IMR-90 (cell line): ENCODE results near the gene P2RX5. TPM values are rescaled to one million over a fixed set of nuclear protein-coding genes. Genes with fewer than 3 reads are reported as not detected.

Experiments
- ATAC-seq: fragments of 200-7000 bp; cut with Tn5 transposase; 2 replicates; pipeline ENCODE4 v1.9.1; 2020; ENCODE audit warnings: low read depth, mild to moderate bottlenecking, moderate library complexity
- BruUV-seq: library from RNA; stranded (reverse); fragments of 400-500 nt; replicated peaks from 2 replicates; lab custom pipeline; 2021; lab: Mats Ljungman, UMichigan
- CTCF ChIA-PET: fragments of 300-600 bp; formaldehyde crosslinking; extraction: SDS; loops from one replicate; lab custom pipeline; 2021; ENCODE audit warnings: antibody characterized with exemption; lab: Yijun Ruan, JAX
- POLR2A ChIA-PET: fragments of 300-600 bp; sonication (Branson Sonifier 250); formaldehyde crosslinking; loops from one replicate; lab custom pipeline; 2022; ENCODE audit warnings: antibody characterized with exemption; ENCODE audit not compliant: unreplicated experiment; lab: Charles Lee
- DNase-seq: peaks from one replicate; pipeline ENCODE4 v3.0.0; 2013
- H2AFZ ChIP-seq: replicated peaks from 2 replicates; pipeline ENCODE3; 2013; ENCODE audit warnings: low read length, mild to moderate bottlenecking; ENCODE audit not compliant: poor library complexity
- H2AK5ac ChIP-seq: 2 replicates; pipeline ENCODE4 v1.6.1; 2013; ENCODE audit warnings: low read depth, low read length, inconsistent platforms
- H2AK9ac ChIP-seq: replicated peaks from 2 replicates; pipeline ENCODE3; 2013; ENCODE audit warnings: mild to moderate bottlenecking, low read depth, low read length, moderate library complexity; ENCODE audit not compliant: poor library complexity
- H2BK120ac ChIP-seq: 2 replicates; pipeline ENCODE4 v1.6.1; 2013; ENCODE audit warnings: low read depth, low read length, inconsistent platforms
- H2BK15ac ChIP-seq: 3 replicates; pipeline ENCODE4 v1.6.1; 2013; ENCODE audit warnings: low read depth, low read length, inconsistent platforms
- H2BK20ac ChIP-seq: 2 replicates; pipeline ENCODE4 v1.6.1; 2013; ENCODE audit warnings: low read depth, mild to moderate bottlenecking, inconsistent platforms, low read length, moderate library complexity
- H2BK5ac ChIP-seq: 2 replicates; pipeline ENCODE4 v1.6.1; 2013; ENCODE audit warnings: mild to moderate bottlenecking, low read depth, low read length, inconsistent platforms; ENCODE audit not compliant: poor library complexity, severe bottlenecking
- H3K14ac ChIP-seq: replicated peaks from 2 replicates; pipeline ENCODE4 v1.6.1; 2013; ENCODE audit warnings: low read depth, low read length, inconsistent platforms
- H3K18ac ChIP-seq: 2 replicates; pipeline ENCODE4 v1.6.1; 2013; ENCODE audit warnings: low read depth, low read length, control low read depth
- H3K23ac ChIP-seq: 2 replicates; pipeline ENCODE4 v1.6.1; 2013; ENCODE audit warnings: low read depth, low read length, inconsistent platforms
- H3K27ac ChIP-seq: 2 replicates; pipeline ENCODE4 v1.5.1; 2013; ENCODE audit warnings: mild to moderate bottlenecking, control low read depth, low read length; ENCODE audit not compliant: insufficient read depth
- H3K27me3 ChIP-seq: 2 replicates; pipeline ENCODE4 v1.6.1; 2013; ENCODE audit warnings: low read length; ENCODE audit not compliant: control insufficient read depth, insufficient read depth
- H3K36me3 ChIP-seq: 2 replicates; pipeline ENCODE4 v1.6.1; 2013; ENCODE audit warnings: low read length, mixed read lengths; ENCODE audit not compliant: control insufficient read depth, insufficient read depth
- H3K4ac ChIP-seq: 2 replicates; pipeline ENCODE4 v1.6.1; 2013; ENCODE audit warnings: low read depth, low read length, inconsistent platforms
- H3K4me1 ChIP-seq: 2 replicates; pipeline ENCODE4 v1.6.1; 2013; ENCODE audit warnings: low read length, mixed read lengths; ENCODE audit not compliant: control insufficient read depth, insufficient read depth
- H3K4me2 ChIP-seq: 2 replicates; pipeline ENCODE4 v1.6.1; 2013; ENCODE audit warnings: low read depth, mild to moderate bottlenecking, control low read depth, low read length, moderate library complexity
- H3K4me3 ChIP-seq: 2 replicates; pipeline ENCODE4 v1.5.1; 2013; ENCODE audit warnings: low read depth, mild to moderate bottlenecking, control low read depth, low read length, moderate library complexity; ENCODE audit not compliant: insufficient read depth
- H3K56ac ChIP-seq: 2 replicates; pipeline ENCODE4 v1.6.1; 2013; ENCODE audit warnings: low read length, inconsistent platforms; ENCODE audit not compliant: insufficient read depth; ENCODE audit errors: extremely low read depth
- H3K79me1 ChIP-seq, 2 experiments: 2 replicates each; pipeline ENCODE4 v1.6.1; 2013; ENCODE audit warnings: low read length in 2 of 2, inconsistent platforms in 1 of 2, low read depth in 1 of 2
- H3K9ac ChIP-seq: 2 replicates; pipeline ENCODE4 v1.6.1; 2013; ENCODE audit warnings: low read depth, low read length, control low read depth
- H3K9me1 ChIP-seq: 2 replicates; pipeline ENCODE4 v1.6.1; 2013; ENCODE audit warnings: low read length, inconsistent platforms; ENCODE audit not compliant: insufficient read depth
- H3K9me3 ChIP-seq: 2 replicates; pipeline ENCODE4 v1.6.1; 2013; ENCODE audit warnings: low read length; ENCODE audit not compliant: control insufficient read depth, insufficient read depth
- H4K20me1 ChIP-seq: 2 replicates; pipeline ENCODE4 v1.6.1; 2013; ENCODE audit warnings: low read length, inconsistent platforms; ENCODE audit not compliant: insufficient read depth
- H4K5ac ChIP-seq: 2 replicates; pipeline ENCODE4 v1.6.1; 2013; ENCODE audit warnings: mild to moderate bottlenecking, low read depth, low read length, control low read depth
- H4K8ac ChIP-seq, 2 experiments: 2 replicates each; pipeline ENCODE4 v1.6.1; 2013; ENCODE audit warnings: low read depth in 2 of 2, low read length in 2 of 2, control low read depth in 1 of 2, inconsistent platforms in 1 of 2
- H4K91ac ChIP-seq: 2 replicates; pipeline ENCODE4 v1.6.1; 2013; ENCODE audit warnings: low read depth, low read length, inconsistent platforms; ENCODE audit not compliant: insufficient read depth
- BHLHE40 ChIP-seq: fragments of 150-350 bp; IDR thresholded peaks from 2 replicates; pipeline ENCODE4 v1.6.1; 2016; ENCODE audit warnings: mild to moderate bottlenecking, low read depth, low read length
- CHD1 ChIP-seq: IDR thresholded peaks from 2 replicates; pipeline ENCODE4 v1.6.1; 2012; ENCODE audit warnings: low read depth, low read length, improper control_type of control experiment
- CTCF ChIP-seq: conservative IDR thresholded peaks from 2 replicates; pipeline ENCODE4 v1.5.1; 2012; ENCODE audit warnings: mild to moderate bottlenecking, low read depth, low read length, improper control_type of control experiment
- MAFK ChIP-seq: IDR thresholded peaks from 2 replicates; pipeline ENCODE4 v1.6.1; 2012; ENCODE audit warnings: low read depth, low read length, improper control_type of control experiment
- MAZ ChIP-seq: IDR thresholded peaks from 2 replicates; pipeline ENCODE4 v1.6.1; 2012; ENCODE audit warnings: low read depth, mild to moderate bottlenecking, low read length, improper control_type of control experiment, moderate library complexity, borderline replicate concordance
- MXI1 ChIP-seq: IDR thresholded peaks from 2 replicates; pipeline ENCODE4 v1.6.1; 2012; ENCODE audit warnings: low read depth, mild to moderate bottlenecking, low read length, moderate library complexity, borderline replicate concordance
- NFE2L2 ChIP-seq: fragments of 150-350 bp; IDR thresholded peaks from 2 replicates; pipeline ENCODE4 v1.6.1; 2016; ENCODE audit warnings: low read depth, mild to moderate bottlenecking, low read length
- RAD21 ChIP-seq: IDR thresholded peaks from 2 replicates; pipeline ENCODE4 v1.6.1; 2012; ENCODE audit warnings: low read length, improper control_type of control experiment
- RCOR1 ChIP-seq: IDR thresholded peaks from 2 replicates; pipeline ENCODE4 v1.6.1; 2012; ENCODE audit warnings: mild to moderate bottlenecking, low read length, improper control_type of control experiment; ENCODE audit not compliant: insufficient replicate concordance
- RFX5 ChIP-seq: IDR thresholded peaks from 2 replicates; pipeline ENCODE4 v1.8.0; 2012; ENCODE audit warnings: low read depth, mild to moderate bottlenecking, low read length, moderate library complexity
- SMC3 ChIP-seq: fragments of 150-350 bp; IDR thresholded peaks from 2 replicates; pipeline ENCODE4 v1.6.1; 2016; ENCODE audit warnings: low read depth, mild to moderate bottlenecking, antibody characterized with exemption, low read length, moderate library complexity
- USF2 ChIP-seq: fragments of 150-350 bp; IDR thresholded peaks from 2 replicates; pipeline ENCODE4 v1.6.1; 2017; ENCODE audit warnings: mild to moderate bottlenecking, antibody characterized with exemption, low read length, low read depth
- WGBS, 2 experiments: methylation state at CpG; one replicate each; pipeline versions ENCODE4 v1.1.5 to v1.1.7; 2013; ENCODE audit warnings: missing lambda C conversion rate in 2 of 2; ENCODE audit not compliant: insufficient read length in 1 of 2; ENCODE audit errors: extremely low coverage in 2 of 2; 5-methylcytosine and 5-hydroxymethylcytosine counted together
- dilution Hi-C: fragments of 300-500 bp; cut with HindIII; formaldehyde crosslinking; loops from one replicate; pipeline ENCODE4 v1.14.3; 2018; ENCODE audit warnings: low sequenced_read_pairs; ENCODE audit not compliant: unreplicated experiment
- in situ Hi-C: fragments of 300-500 bp; cut with MboI; formaldehyde crosslinking; loops from 3 replicates; pipeline ENCODE4 v1.14.3; 2019; ENCODE audit warnings: low sequenced_read_pairs, inconsistent platforms, mixed read lengths
- intact Hi-C: fragments of 100-400 bp; cut with micrococcal nuclease; formaldehyde crosslinking; loops from 2 replicates; pipeline ENCODE4 v1.10.0; 2022
- polyA plus RNA-seq, 3 experiments: library from polyadenylated mRNA; depleted of rRNA; stranded (reverse); fragments of >200 nt; gene quantifications; 2 replicates each; pipeline ENCODE4 v1.2.3, GENCODE V29; 2012; ENCODE audit warnings: low replicate concordance in 1 of 3
- total RNA-seq: library from RNA; depleted of rRNA; stranded (reverse); fragments of >200 nt; gene quantifications from 2 replicates; pipeline ENCODE4 v1.2.3, GENCODE V29; 2012

Gene P2RX5
- total and polyA plus RNA-seq, 2 of the 4 experiments (the other 2 are of a cell fraction) = 1.8 to 3.7 TPM

GRCh38 chr17:3627769-3628167, 68.2 kb downstream of the P2RX5 start:
- Histone ChIP-seq H3K36me3 (peaks cover 41% of the 10 kb centered on the region), H3K9me1 (no peaks in the 10 kb centered on the region), H2BK120ac (no peak overlapping the region), H3K9me3 (no peaks in the 10 kb centered on the region), H3K27me3 (no peaks in the 10 kb centered on the region), H2AFZ (no peak overlapping the region), H4K8ac (no peak overlapping the region), H2BK5ac (no peak overlapping the region), H3K4me1 (no peaks in the 10 kb centered on the region), H3K56ac (no peak overlapping the region), H3K4me3 (no peak overlapping the region), H3K27ac (no peak overlapping the region), H2BK20ac (no peak overlapping the region), H3K18ac (no peak overlapping the region), H2BK15ac (no peak overlapping the region), H4K20me1 (no peaks in the 10 kb centered on the region; the same call in 1 of the 2 replicates), H3K4ac (no peak overlapping the region), H3K14ac (no peak overlapping the region), H3K79me1 (peaks cover 3 to 15% of the 10 kb centered on the region in 2 experiments; a peak in 3 of 4 replicates), H3K9ac (no peak overlapping the region), H3K23ac (no peak overlapping the region), H2AK5ac (no peak overlapping the region), H4K91ac (no peak overlapping the region), H4K5ac (no peak overlapping the region), H3K4me2 (no peak overlapping the region), H2AK9ac (no peak overlapping the region)
- intact Hi-C loops (no loop called here), in situ Hi-C loops (no loop called here), dilution Hi-C loops (no loop called here)
- ChIA-PET CTCF (no interaction called here), POLR2A (no interaction called here)
- ATAC-seq (no peak), DNase-seq (no peak)
- no peak for TF ChIP-seq RCOR1
- no peak for TF ChIP-seq CTCF
- no peak for TF ChIP-seq MAZ
- TF ChIP-seq MAFK = no peak
- TF ChIP-seq SMC3 = no peak
- no peak for TF ChIP-seq MXI1
- no peak for TF ChIP-seq BHLHE40
- TF ChIP-seq CHD1 = no peak
- TF ChIP-seq USF2 = no peak
- no peak for TF ChIP-seq RAD21
- no peak for TF ChIP-seq NFE2L2
- no peak for TF ChIP-seq RFX5
- WGBS, 2 experiments = no CpG with 5 or more reads among the region's 11 CpGs
- BruUV-seq = no TSS peak
